Neural cell (in vitro differentiated cells): ENCODE measurements around the gene ZNF653. TPM values are rescaled to one million over a fixed set of nuclear protein-coding genes. Genes with fewer than 3 reads are reported as not detected.

Source experiments
- H2AFZ ChIP-seq: fragments of 200-600, 300-800 bp; sonication (generic), shearing (Covaris generic); 2 replicates; pipeline ENCODE4 v1.6.0; 2014; ENCODE audit warnings: low read depth, mild to moderate bottlenecking, antibody characterized with exemption, low read length, moderate library complexity
- H3F3A ChIP-seq: fragments of 200-600 bp; shearing (Covaris generic); 2 replicates; pipeline ENCODE4 v1.6.1; 2016; ENCODE audit warnings: mild to moderate bottlenecking, moderate library complexity, mixed read lengths, antibody characterized with exemption, low read length; ENCODE audit not compliant: insufficient read depth, poor library complexity, severe bottlenecking
- H3K27ac ChIP-seq: fragments of 200-600, 300-800 bp; sonication (generic), shearing (Covaris generic); 2 replicates; pipeline ENCODE4 v1.5.1; 2014; ENCODE audit warnings: mild to moderate bottlenecking, low read length, moderate library complexity
- H3K27me3 ChIP-seq: fragments of 300-800, 200-600 bp; sonication (generic), shearing (Covaris generic); 2 replicates; pipeline ENCODE4 v1.6.0; 2014; ENCODE audit warnings: mild to moderate bottlenecking, low read depth, low read length, moderate library complexity; ENCODE audit not compliant: insufficient read depth
- H3K36me3 ChIP-seq: fragments of 300-800, 200-600 bp; sonication (generic), shearing (Covaris generic); 2 replicates; pipeline ENCODE4 v1.5.1; 2014; ENCODE audit warnings: mild to moderate bottlenecking, antibody characterized with exemption, low read length, moderate library complexity; ENCODE audit not compliant: insufficient read depth
- H3K4me2 ChIP-seq: fragments of 300-800, 200-600 bp; sonication (generic), shearing (Covaris generic); 2 replicates; pipeline ENCODE4 v1.6.0; 2014; ENCODE audit warnings: mild to moderate bottlenecking, low read length
- H3K4me3 ChIP-seq: fragments of 300-800, 200-600 bp; sonication (generic), shearing (Covaris generic); 2 replicates; pipeline ENCODE4 v1.5.1; 2014; ENCODE audit warnings: mild to moderate bottlenecking, low read length, moderate library complexity
- H3K79me2 ChIP-seq: fragments of 200-600 bp; shearing (Covaris generic); replicated peaks from 2 replicates; pipeline ENCODE4 v1.6.0; 2014; ENCODE audit warnings: mild to moderate bottlenecking, low read length, moderate library complexity; ENCODE audit not compliant: insufficient read depth
- H3K9ac ChIP-seq: fragments of 300-800, 200-600 bp; sonication (generic), shearing (Covaris generic); 2 replicates; pipeline ENCODE4 v1.6.1; 2016; ENCODE audit warnings: mild to moderate bottlenecking, low read length, mixed read lengths
- H3K9me2 ChIP-seq: fragments of 200-600 bp; shearing (Covaris generic); 2 replicates; pipeline ENCODE4 v1.6.1; 2016; ENCODE audit warnings: mild to moderate bottlenecking, low read length, mixed read lengths; ENCODE audit not compliant: insufficient read depth
- H3K9me3 ChIP-seq: fragments of 200-600, 300-800 bp; sonication (generic), shearing (Covaris generic); 2 replicates; pipeline ENCODE4 v1.6.1; 2016; ENCODE audit warnings: mild to moderate bottlenecking, mixed run types, low read length, moderate library complexity, mixed read lengths
- H4K20me1 ChIP-seq: fragments of 200-600 bp; shearing (Covaris generic); 2 replicates; pipeline ENCODE4 v1.6.1; 2016; ENCODE audit warnings: mild to moderate bottlenecking, mixed run types; ENCODE audit not compliant: insufficient read depth
- EP300 ChIP-seq: fragments of 450-650 bp; conservative IDR thresholded peaks from 2 replicates; pipeline ENCODE4 v1.6.1; 2014; ENCODE audit warnings: antibody characterized with exemption, mild to moderate bottlenecking, moderate library complexity; ENCODE audit not compliant: poor library complexity, severe bottlenecking
- EZH2 ChIP-seq: fragments of 200-600, 300-800 bp; shearing (Covaris generic), sonication (generic); IDR thresholded peaks from 2 replicates; pipeline ENCODE4 v1.6.1; 2014; ENCODE audit warnings: antibody characterized with exemption, low read length, borderline replicate concordance, mild to moderate bottlenecking; ENCODE audit not compliant: insufficient read depth, poor library complexity, severe bottlenecking
- MXI1 ChIP-seq: fragments of 450-650 bp; conservative IDR thresholded peaks from 2 replicates; pipeline ENCODE4 v1.6.1; 2014; ENCODE audit warnings: antibody characterized with exemption, mild to moderate bottlenecking; ENCODE audit not compliant: poor library complexity, severe bottlenecking
- POLR2AphosphoS5 ChIP-seq: IDR thresholded peaks from 2 replicates; pipeline ENCODE4 v1.6.1; 2012
- RAD21 ChIP-seq: fragments of 450-650 bp; conservative IDR thresholded peaks from 2 replicates; pipeline ENCODE4 v1.6.1; 2014; ENCODE audit warnings: antibody characterized with exemption, mild to moderate bottlenecking, moderate library complexity
- SMC3 ChIP-seq: fragments of 450-650 bp; conservative IDR thresholded peaks from 2 replicates; pipeline ENCODE4 v1.6.1; 2014; ENCODE audit warnings: antibody characterized with exemption, mild to moderate bottlenecking, moderate library complexity; ENCODE audit not compliant: poor library complexity
- TAF1 ChIP-seq: IDR thresholded peaks from 2 replicates; pipeline ENCODE4 v1.6.1; 2012; ENCODE audit warnings: low read depth
- polyA plus RNA-seq: library from polyadenylated mRNA; depleted of rRNA; stranded (reverse); fragments of >200 nt; gene quantifications from 2 replicates; pipeline ENCODE4 v1.2.3, GENCODE V29; 2014
- TF ChIP-seq, protein P1 (sequence below): fragments of 450-650 bp; IDR thresholded peaks from 2 replicates; pipeline ENCODE4 v1.5.1; 2014; ENCODE audit warnings: antibody characterized with exemption, mild to moderate bottlenecking, moderate library complexity; ENCODE audit not compliant: poor library complexity, severe bottlenecking
- TF ChIP-seq, protein P2 (sequence below): IDR thresholded peaks from 2 replicates; pipeline ENCODE4 v1.6.1; 2012; ENCODE audit warnings: borderline replicate concordance

The ZNF653 gene
- polyA plus RNA-seq, 1 donor from 2014 or later, result 16.5 TPM

DNA sequence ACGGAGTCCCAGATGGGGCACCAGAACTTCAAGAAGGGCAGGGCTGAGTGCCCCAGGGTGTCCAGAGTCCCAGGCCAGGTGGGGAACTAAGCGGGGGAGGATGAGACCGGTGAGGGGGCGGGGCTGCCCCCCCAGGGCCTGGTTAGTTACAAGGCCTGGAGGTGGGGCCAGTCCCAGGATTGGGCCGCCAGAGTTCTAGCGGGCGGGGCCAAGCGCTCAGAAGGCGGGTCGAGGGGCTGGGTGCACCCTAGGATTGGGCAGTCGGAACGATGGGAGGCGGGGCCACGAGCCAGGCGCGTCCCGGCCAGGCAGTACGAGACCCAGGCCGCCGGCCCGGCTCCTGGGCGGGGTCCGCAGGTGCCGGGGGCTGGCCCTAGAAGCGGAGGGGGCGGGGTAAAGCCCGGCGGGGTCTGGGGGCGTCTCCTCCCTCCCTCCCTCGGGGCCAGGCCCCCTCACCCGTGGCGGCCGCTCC lies 571 bp downstream of the ZNF653 start:
- TF ChIP-seq, protein P1, sequence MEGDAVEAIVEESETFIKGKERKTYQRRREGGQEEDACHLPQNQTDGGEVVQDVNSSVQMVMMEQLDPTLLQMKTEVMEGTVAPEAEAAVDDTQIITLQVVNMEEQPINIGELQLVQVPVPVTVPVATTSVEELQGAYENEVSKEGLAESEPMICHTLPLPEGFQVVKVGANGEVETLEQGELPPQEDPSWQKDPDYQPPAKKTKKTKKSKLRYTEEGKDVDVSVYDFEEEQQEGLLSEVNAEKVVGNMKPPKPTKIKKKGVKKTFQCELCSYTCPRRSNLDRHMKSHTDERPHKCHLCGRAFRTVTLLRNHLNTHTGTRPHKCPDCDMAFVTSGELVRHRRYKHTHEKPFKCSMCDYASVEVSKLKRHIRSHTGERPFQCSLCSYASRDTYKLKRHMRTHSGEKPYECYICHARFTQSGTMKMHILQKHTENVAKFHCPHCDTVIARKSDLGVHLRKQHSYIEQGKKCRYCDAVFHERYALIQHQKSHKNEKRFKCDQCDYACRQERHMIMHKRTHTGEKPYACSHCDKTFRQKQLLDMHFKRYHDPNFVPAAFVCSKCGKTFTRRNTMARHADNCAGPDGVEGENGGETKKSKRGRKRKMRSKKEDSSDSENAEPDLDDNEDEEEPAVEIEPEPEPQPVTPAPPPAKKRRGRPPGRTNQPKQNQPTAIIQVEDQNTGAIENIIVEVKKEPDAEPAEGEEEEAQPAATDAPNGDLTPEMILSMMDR, result no peak
- no peak for TF ChIP-seq TAF1
- TF ChIP-seq EZH2, result no peak
- no peak for TF ChIP-seq SMC3
- no peak for TF ChIP-seq EP300
- TF ChIP-seq MXI1, result no peak
- TF ChIP-seq, protein P2, sequence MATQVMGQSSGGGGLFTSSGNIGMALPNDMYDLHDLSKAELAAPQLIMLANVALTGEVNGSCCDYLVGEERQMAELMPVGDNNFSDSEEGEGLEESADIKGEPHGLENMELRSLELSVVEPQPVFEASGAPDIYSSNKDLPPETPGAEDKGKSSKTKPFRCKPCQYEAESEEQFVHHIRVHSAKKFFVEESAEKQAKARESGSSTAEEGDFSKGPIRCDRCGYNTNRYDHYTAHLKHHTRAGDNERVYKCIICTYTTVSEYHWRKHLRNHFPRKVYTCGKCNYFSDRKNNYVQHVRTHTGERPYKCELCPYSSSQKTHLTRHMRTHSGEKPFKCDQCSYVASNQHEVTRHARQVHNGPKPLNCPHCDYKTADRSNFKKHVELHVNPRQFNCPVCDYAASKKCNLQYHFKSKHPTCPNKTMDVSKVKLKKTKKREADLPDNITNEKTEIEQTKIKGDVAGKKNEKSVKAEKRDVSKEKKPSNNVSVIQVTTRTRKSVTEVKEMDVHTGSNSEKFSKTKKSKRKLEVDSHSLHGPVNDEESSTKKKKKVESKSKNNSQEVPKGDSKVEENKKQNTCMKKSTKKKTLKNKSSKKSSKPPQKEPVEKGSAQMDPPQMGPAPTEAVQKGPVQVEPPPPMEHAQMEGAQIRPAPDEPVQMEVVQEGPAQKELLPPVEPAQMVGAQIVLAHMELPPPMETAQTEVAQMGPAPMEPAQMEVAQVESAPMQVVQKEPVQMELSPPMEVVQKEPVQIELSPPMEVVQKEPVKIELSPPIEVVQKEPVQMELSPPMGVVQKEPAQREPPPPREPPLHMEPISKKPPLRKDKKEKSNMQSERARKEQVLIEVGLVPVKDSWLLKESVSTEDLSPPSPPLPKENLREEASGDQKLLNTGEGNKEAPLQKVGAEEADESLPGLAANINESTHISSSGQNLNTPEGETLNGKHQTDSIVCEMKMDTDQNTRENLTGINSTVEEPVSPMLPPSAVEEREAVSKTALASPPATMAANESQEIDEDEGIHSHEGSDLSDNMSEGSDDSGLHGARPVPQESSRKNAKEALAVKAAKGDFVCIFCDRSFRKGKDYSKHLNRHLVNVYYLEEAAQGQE, result no peak
- no peak for TF ChIP-seq POLR2AphosphoS5
- no peak for TF ChIP-seq RAD21
- H3F3A ChIP-seq, result no peaks in the 10 kb centered on the region
- H3K4me2 ChIP-seq, result peak overlapping the region; percentile 61
- no peaks in the 10 kb centered on the region for H3K79me2 ChIP-seq
- H3K4me3 ChIP-seq, result peak overlapping the region; percentile 87
- peak overlapping the region; percentile 90 for H3K9ac ChIP-seq
- H3K27me3 ChIP-seq, result no peaks in the 10 kb centered on the region
- no peaks in the 10 kb centered on the region for H3K9me2 ChIP-seq
- H3K36me3 ChIP-seq, result no peaks in the 10 kb centered on the region
- no peak overlapping the region for H2AFZ ChIP-seq
- peak overlapping the region; percentile 76 for H3K27ac ChIP-seq
- H3K9me3 ChIP-seq, result no peaks in the 10 kb centered on the region
- H4K20me1 ChIP-seq, result no peaks in the 10 kb centered on the region

DNA sequence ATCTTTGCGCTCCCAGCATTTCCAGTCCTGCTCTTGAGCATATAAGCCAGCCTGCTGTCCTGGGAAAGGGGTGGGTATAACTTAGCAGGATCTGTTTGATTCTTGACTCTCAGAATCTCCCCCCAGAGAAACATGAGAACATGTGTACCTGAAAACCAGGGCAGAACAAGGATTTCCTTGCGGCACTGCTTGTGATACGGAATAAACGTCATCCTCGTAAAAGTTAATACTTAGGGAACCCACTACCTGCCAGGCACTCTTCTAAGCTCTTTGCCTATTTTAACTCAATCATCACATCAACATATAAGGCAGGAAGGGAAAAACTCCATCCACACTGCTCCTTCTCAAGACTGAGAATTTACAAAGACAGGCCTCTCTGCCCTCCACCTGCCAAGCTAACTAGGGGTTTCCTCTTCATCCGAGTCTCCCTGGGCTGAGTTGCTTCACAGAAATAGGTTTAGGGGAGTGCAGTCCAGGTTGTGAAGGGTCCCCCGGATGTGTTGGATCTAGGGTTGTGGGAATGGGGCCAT lies 1.1 kb downstream of the ZNF653 start:
- Histone ChIP-seq H3K27me3 (no peaks in the 10 kb centered on the region), H3K4me3 (peak overlapping the region; percentile 87), H3K9ac (peak overlapping the region; percentile 90), H3K4me2 (peak overlapping the region; percentile 61), H3F3A (no peaks in the 10 kb centered on the region), H3K9me2 (no peaks in the 10 kb centered on the region), H3K9me3 (no peaks in the 10 kb centered on the region), H3K27ac (peak overlapping the region; percentile 76), H3K36me3 (no peaks in the 10 kb centered on the region), H3K79me2 (no peaks in the 10 kb centered on the region), H4K20me1 (no peaks in the 10 kb centered on the region), H2AFZ (no peak overlapping the region)
- TF ChIP-seq SMC3, result peak; percentile 16
- TF ChIP-seq, protein P2, result no peak
- no peak for TF ChIP-seq POLR2AphosphoS5
